HG03439 (cell line): Measurements from ENCODE around the gene TENT4A.

Experiments
- ATAC-seq: cut with Tn5 transposase; IDR thresholded peaks from one replicate; pipeline ENCODE4 v1.9.1; 2021; ENCODE audit warnings: mild to moderate bottlenecking, moderate library complexity; ENCODE audit not compliant: unreplicated experiment

Gene TENT4A

GRCh38 chr5:6700074-6700684 is 13.1 kb upstream of the TENT4A start:
- ATAC-seq = no peak

- no peak for ATAC-seq
These were observed 12.4 kb upstream of the TENT4A start for GRCh38 chr5:6700685-6701355.

GRCh38 chr5:6701491-6701890 is 11.7 kb upstream of the TENT4A start:
- ATAC-seq = no peak

GRCh38 chr5:6702633-6703032 is 10.6 kb upstream of the TENT4A start:
- ATAC-seq = no peak

GRCh38 chr5:6703806-6704205 is 9.4 kb upstream of the TENT4A start:
- no peak for ATAC-seq

GRCh38 chr5:6704361-6704851 is 8.8 kb upstream of the TENT4A start:
- no peak for ATAC-seq

- ATAC-seq = peak; percentile 55
These were observed 8.1 kb upstream of the TENT4A start for GRCh38 chr5:6705088-6705487.

- ATAC-seq = no peak
These were observed 7.3 kb upstream of the TENT4A start for GRCh38 chr5:6705959-6706358.

- ATAC-seq = no peak
These were observed 5.4 kb upstream of the TENT4A start for GRCh38 chr5:6707852-6708251.

GRCh38 chr5:6708814-6709213 is 4.4 kb upstream of the TENT4A start:
- no peak for ATAC-seq

- no peak for ATAC-seq
These were observed 3.2 kb upstream of the TENT4A start for GRCh38 chr5:6710070-6710469.

- no peak for ATAC-seq
These were observed 2.5 kb upstream of the TENT4A start for GRCh38 chr5:6710551-6711318.

- no peak for ATAC-seq
These were observed 1.7 kb upstream of the TENT4A start for GRCh38 chr5:6711409-6712141.

- ATAC-seq = peak; percentile 19
These were observed 1.1 kb upstream of the TENT4A start for GRCh38 chr5:6712142-6712576.

- peak; percentile 65 for ATAC-seq
These were observed 507 bp upstream of the TENT4A start for GRCh38 chr5:6712577-6713273.

- ATAC-seq = no peak
These were observed 1.2 kb downstream of the TENT4A start for GRCh38 chr5:6714226-6715041.

GRCh38 chr5:6715271-6715670 is 2.0 kb downstream of the TENT4A start:
- ATAC-seq = no peak

GRCh38 chr5:6715758-6716628 is 2.8 kb downstream of the TENT4A start:
- ATAC-seq = no peak
